DMS153 treated with DMSO at 0.1 percent for 48 hours (cell line): Measurements from ENCODE around the gene MSH2.

Experiments used
- DNase-seq: peaks from one replicate; lab custom pipeline; 2025; ENCODE audit not compliant: unreplicated experiment; lab: John Stamatoyannopoulos, UW

The MSH2 gene

DNA sequence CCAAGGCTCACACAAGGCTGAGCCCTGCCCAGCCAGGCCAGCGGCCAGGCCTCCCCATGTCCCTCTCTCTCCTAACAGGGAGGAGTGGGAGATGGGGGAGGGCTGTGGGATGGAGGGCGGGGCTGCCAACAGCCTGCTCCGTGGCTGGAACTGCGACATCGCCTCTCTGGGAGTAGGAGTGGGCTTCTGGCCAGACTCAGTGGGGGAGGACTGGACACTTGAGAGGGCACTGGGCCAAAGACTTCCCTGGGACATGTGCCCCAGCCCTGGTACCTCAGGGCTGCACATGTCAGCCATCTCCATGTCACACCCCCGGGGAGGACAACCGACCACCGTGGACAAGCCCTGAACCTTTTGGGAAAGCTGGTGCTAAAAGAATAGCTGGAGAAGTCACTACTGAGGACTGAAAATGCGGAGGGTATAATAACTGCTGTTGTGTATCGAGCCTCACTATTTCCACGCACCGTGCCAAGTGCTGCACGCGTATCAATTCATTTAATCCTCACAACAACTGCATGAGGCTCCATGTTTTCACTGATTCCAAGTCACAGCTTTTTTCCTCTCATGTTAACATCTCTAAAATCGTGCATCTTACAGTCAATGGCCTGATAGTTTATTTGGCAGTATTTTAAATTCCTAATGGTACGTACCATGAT, 127.3 kb downstream of the MSH2 start:
- DNase-seq, result no peak

- DNase-seq, result no peak
Observed at GRCh38 chr2:47531378-47532042, 128.6 kb downstream of the MSH2 start.
